HG02870 (cell line): ENCODE results near the gene ANKRD11.

Source experiments
- ATAC-seq: cut with Tn5 transposase; IDR thresholded peaks from one replicate; pipeline ENCODE4 v1.9.1; 2021; ENCODE audit warnings: mild to moderate bottlenecking, moderate library complexity; ENCODE audit not compliant: unreplicated experiment

The ANKRD11 gene

DNA sequence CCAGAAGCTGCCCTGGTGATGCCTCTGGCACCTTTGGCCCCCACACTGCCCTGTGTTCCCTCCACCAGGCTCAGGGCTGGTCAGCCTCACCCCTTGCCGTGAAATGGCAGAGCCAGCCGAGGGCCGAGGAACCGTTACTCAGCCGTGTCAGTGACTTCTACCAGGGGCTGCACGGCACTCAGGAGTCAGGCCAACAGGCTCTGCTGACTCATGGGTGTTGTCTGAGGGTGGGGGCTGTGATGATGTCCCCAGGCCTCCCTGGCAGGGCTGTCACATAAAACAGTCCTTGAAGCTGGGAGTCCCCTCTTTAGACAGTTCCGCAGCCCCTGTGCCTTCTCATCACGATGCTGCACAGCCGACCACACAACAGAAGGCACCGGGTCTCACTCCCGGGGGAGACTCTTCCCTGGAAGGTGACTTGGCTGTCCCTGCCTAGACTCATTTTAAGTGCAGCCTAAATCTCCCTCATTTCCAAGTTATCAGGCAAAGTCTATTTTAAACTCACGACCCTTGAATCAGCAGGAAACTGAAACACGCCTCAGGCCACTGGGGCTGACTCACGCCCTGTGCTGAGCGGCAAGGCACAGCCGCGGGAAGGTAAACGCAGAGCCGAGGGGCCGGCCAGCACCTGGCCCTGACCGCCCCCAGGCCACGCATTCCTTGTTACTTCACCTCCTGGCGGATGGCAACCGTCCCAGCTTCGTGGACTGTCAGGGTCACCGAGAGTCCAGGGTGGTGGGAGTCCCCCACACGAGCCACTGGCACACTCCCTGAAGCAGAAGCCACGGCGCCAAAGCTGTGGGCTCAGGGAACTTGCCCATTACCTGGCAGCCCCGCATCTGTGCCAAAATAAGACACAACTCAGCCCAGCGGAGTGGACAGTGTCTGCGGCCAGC is 170.2 kb downstream of the ANKRD11 start:
- ATAC-seq: peak; percentile 43

GRCh38 chr16:89319631-89319885 is 170.8 kb downstream of the ANKRD11 start:
- ATAC-seq: no peak

DNA sequence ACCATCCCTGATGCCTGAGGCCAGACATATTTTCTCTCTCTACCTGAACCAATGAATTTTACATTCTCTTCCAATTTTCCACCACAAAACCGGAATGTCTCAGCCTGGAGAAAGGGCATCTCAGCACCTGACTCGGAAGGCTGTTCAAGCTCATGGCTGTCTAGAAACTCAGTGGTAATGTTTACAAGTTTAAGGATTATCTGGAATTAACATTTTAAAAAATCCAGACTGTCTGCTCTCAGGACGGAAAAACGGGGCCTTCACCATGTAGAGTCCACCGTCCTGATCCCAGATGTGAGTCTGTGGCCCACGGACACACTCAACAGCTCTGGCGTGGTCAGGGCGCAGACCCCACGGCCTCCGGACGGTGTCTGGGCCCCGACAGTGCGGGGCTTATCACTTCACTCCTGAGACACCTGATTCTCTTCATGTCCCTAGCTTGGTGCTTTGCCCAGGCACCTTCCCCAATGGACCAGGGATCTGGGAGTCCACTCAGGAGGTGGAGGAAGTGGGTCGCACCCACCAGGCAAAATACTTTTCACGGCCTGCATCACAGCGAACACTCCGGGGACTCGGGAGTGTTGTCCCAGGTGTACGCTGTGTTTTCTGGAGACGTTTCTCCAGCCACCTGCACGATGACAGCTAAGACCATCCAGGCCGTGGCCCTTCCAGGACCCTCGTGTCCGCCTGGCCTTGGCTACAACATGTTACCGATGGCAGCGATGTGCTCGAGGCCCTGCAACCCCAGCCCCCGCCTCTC is 171.3 kb downstream of the ANKRD11 start:
- no peak for ATAC-seq

DNA sequence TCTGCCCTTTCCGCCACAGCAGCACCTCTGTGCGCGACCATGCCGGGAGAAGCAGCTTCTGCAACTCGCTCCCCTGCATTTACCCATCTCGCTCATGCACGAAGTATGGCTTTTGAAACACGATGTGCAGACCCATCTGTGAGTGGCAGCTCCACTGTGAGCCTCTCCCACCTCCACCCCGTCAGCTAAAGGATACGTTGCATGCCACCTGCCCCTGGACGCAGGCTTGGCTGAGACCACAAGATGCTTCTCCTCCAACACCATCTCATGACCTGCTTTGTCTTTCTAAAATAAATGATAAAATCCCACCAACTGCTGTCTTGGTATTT is 172.0 kb downstream of the ANKRD11 start:
- no peak for ATAC-seq

- ATAC-seq: no peak
These were observed 172.5 kb downstream of the ANKRD11 start for GRCh38 chr16:89317729-89318429.

- ATAC-seq: no peak
These were observed 173.2 kb downstream of the ANKRD11 start for GRCh38 chr16:89317101-89317671.

GRCh38 chr16:89316701-89317100 is 173.7 kb downstream of the ANKRD11 start:
- ATAC-seq: no peak

- ATAC-seq: no peak
These were observed 174.4 kb downstream of the ANKRD11 start for GRCh38 chr16:89315791-89316581.

DNA sequence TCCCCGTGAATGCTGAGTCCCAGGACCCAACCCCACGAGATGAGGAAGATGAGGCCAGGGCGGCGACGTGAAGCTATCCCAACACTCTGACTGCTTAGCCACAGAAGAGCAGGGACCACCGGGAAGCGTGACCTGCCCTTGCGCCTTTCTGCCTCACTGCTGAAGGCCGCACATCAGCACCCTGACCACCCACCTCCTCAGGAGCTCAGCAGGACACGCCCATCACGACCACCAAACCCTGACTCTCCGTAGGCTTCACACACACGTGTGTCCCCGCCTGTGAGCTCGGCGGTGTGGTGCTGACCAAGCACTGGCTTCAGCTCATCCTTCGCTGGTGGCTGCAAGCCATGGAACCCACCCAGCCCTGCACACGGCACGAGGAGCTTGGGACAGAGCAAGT is 175.1 kb downstream of the ANKRD11 start:
- ATAC-seq: no peak

- no peak for ATAC-seq
These were observed 175.5 kb downstream of the ANKRD11 start for GRCh38 chr16:89314854-89315253.

- no peak for ATAC-seq
These were observed 176.0 kb downstream of the ANKRD11 start for GRCh38 chr16:89314357-89314756.

GRCh38 chr16:89313583-89313982 is 176.8 kb downstream of the ANKRD11 start:
- ATAC-seq: no peak

- ATAC-seq: no peak
These were observed 177.6 kb downstream of the ANKRD11 start for GRCh38 chr16:89312598-89313299.

GRCh38 chr16:89312194-89312593 is 178.2 kb downstream of the ANKRD11 start:
- no peak for ATAC-seq

DNA sequence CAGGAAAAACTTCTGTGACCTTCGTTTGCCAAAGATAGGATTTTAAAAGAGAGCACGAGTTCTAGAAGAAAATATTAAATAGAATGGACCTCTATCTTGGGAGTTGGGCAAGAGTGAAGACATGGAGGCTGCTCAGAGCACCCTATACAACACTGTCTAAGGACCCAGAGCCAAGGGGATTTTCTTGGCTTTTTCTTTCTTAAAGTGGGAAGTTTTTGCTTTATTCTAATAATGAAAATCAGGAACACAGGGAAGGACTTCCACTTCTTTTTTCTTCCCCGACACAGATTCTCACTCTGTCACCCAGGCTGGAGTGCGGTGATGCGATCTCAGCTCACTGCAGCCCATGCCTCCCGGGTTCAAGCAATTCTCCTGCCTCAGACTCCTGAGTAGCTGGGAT is 178.7 kb downstream of the ANKRD11 start:
- no peak for ATAC-seq

GRCh38 chr16:89309438-89310122 is 180.8 kb downstream of the ANKRD11 start:
- no peak for ATAC-seq

- ATAC-seq: no peak
These were observed 181.7 kb downstream of the ANKRD11 start for GRCh38 chr16:89308391-89309333.

DNA sequence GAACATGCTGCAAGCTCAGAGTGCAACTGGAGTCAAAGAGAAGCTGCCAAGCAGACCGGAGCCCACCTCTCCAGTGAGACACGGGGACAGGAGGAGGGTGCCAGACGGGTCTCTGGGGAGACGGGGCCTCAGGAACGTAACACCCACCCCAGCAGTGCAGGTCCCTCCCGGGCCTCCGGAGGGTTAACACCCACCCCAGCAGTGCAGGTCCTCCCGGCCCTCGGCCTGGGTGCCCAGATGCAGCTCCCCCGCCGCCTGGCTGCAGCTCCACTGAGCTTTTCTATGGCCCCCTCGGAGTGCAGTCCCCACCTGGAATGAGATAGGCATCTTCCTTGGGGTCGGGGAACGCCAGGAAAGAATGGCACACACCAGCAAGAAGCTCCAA is 182.9 kb downstream of the ANKRD11 start:
- ATAC-seq: no peak
